Measurements from ENCODE around the gene PHTF1. TPM values are rescaled to one million over a fixed set of nuclear protein-coding genes. Genes with fewer than 3 reads are reported as not detected.
A peak's percentile ranks its signal among the peaks of the same experiment; 100 is the strongest.

The PHTF1 gene
- total and polyA plus RNA-seq, 12 donors = 4.9 to 14.8 (median 9.6) TPM

GRCh38 chr1:113683384-113684152, 75.7 kb downstream of the PHTF1 start:
- no peaks in the 10 kb centered on the region for H3K9me3 ChIP-seq
- peaks cover 0 to 15% (median 10%) of the 10 kb centered on the region in 9 donors for H3K4me1 ChIP-seq
- intact Hi-C loops (cut with DNase I) = no loop called here
- 55 to 63% methylated on average over 8 of the region's 8 CpGs for WGBS, 2 donors
- peak overlapping the region in 8 of 10 donors; percentile 17 to 76 (median 65) for H3K27ac ChIP-seq
- H3K27me3 ChIP-seq = no peaks in the 10 kb centered on the region
- peaks cover 0 to 27% (median 0%) of the 10 kb centered on the region in 9 donors for H3K36me3 ChIP-seq
- no peak for TF ChIP-seq CTCF (IDR thresholded peaks at IDR 0.05)
- ATAC-seq (peak in 6 of 8 donors; percentile 47 to 74 (median 63)), DNase-seq (no peak)
- H3K4me3 ChIP-seq = no peak overlapping the region

GRCh38 chr1:113681596-113682337, 77.5 kb downstream of the PHTF1 start:
- Histone ChIP-seq H3K27me3 (no peaks in the 10 kb centered on the region), H3K36me3 (peaks cover 0 to 27% (median 0%) of the 10 kb centered on the region in 9 donors), H3K4me3 (no peak overlapping the region), H3K27ac (no peak overlapping the region), H3K4me1 (peaks cover 0 to 22% (median 18%) of the 10 kb centered on the region in 9 donors), H3K9me3 (no peaks in the 10 kb centered on the region)
- no peak for TF ChIP-seq CTCF (IDR thresholded peaks at IDR 0.05)
- 94 to 95% methylated on average over 7 of the region's 7 CpGs for WGBS, 2 donors
- no peak for ATAC-seq
- no peak for DNase-seq
- intact Hi-C loops (cut with DNase I) = no loop called here

- intact Hi-C loops (cut with DNase I) = loop anchor here in 8 of 10 donors (1.0 to 10.0 kb wide), 9 partner anchors 283 to 963 kb away; partner anchors contain the start of genes MAGI3 (in 3 of the 8), PPM1J (in 2 of the 8) and LRIG2 (in 1 of the 8)
- H3K4me1 ChIP-seq = peaks cover 0 to 11% (median 8%) of the 10 kb centered on the region in 9 donors
- ATAC-seq = no peak
- no peak for DNase-seq
- H3K27me3 ChIP-seq = no peaks in the 10 kb centered on the region
- H3K27ac ChIP-seq = no peak overlapping the region
- peak in 2 of 9 donors; percentile 22 to 32 for TF ChIP-seq CTCF (IDR thresholded peaks at IDR 0.05)
- H3K36me3 ChIP-seq = peaks cover 0 to 29% (median 4%) of the 10 kb centered on the region in 9 donors
- H3K4me3 ChIP-seq = no peak overlapping the region
- H3K9me3 ChIP-seq = no peaks in the 10 kb centered on the region
These were observed 81.2 kb downstream of the PHTF1 start for GRCh38 chr1:113678159-113678469.
